IPS-20b (cell line): ENCODE results near the gene CDYL.

ENCODE experiments used
- H3K27ac ChIP-seq: one replicate; pipeline ENCODE4 v1.5.1; 2013; ENCODE audit warnings: low read length
- H3K27me3 ChIP-seq: 2 replicates; pipeline ENCODE4 v1.6.1; 2013; ENCODE audit warnings: mild to moderate bottlenecking, low read length, inconsistent platforms; ENCODE audit not compliant: insufficient read depth
- H3K36me3 ChIP-seq: 2 replicates; pipeline ENCODE4 v1.6.1; 2013; ENCODE audit warnings: low read depth, mild to moderate bottlenecking, inconsistent platforms, low read length, moderate library complexity; ENCODE audit not compliant: insufficient read depth
- H3K4me1 ChIP-seq: 2 replicates; pipeline ENCODE4 v1.6.1; 2013; ENCODE audit warnings: mild to moderate bottlenecking, control low read depth, inconsistent platforms, low read length, moderate library complexity; ENCODE audit not compliant: insufficient read depth
- H3K4me3 ChIP-seq: 2 replicates; pipeline ENCODE4 v1.5.1; 2013; ENCODE audit warnings: mild to moderate bottlenecking, low read length, inconsistent platforms
- H3K9ac ChIP-seq: 2 replicates; pipeline ENCODE4 v1.6.1; 2013; ENCODE audit warnings: low read depth, mild to moderate bottlenecking, inconsistent platforms, low read length, moderate library complexity
- H3K9me3 ChIP-seq: 2 replicates; pipeline ENCODE4 v1.6.1; 2013; ENCODE audit warnings: mild to moderate bottlenecking, low read depth, low read length, inconsistent platforms; ENCODE audit not compliant: insufficient read depth

The CDYL gene

DNA sequence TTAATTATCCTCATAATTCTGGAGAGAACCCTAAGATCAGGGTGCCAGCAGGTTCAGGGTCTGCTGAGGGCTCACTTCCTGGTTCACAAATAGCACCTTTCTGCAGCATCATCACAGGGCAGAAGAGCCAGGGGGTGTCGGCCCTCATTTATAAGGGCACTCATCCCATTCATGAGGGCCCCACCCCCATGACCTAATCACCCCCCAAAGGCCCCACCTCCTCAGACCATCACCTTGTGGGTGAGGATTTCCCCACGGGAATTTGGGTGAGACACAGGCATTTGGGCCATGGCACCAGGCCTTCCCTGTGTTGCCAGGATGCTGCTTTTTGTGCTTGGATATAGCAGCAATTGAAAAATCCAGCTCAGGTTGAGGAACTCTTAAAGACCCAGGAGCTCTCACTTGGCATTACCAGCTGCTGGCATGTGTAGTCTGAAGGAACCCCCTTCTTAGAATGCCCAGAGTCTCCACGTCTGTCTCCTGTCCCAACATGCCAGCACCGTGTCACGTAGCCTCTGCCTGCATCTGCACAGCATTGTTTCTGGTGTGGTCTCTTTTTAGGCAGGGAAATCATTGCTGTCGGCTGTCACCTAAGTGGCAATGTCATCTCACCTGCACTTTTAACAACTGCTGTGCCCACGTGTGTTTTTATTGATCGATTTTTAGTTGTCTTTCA, 156.2 kb downstream of the CDYL start:
- Histone ChIP-seq H3K9ac (no peak overlapping the region), H3K4me3 (no peak overlapping the region), H3K27ac (no peak overlapping the region), H3K9me3 (no peaks in the 10 kb centered on the region), H3K36me3 (peaks cover 13% of the 10 kb centered on the region; the same call in 1 of the 2 replicates), H3K27me3 (no peaks in the 10 kb centered on the region), H3K4me1 (peaks cover 33% of the 10 kb centered on the region; the same call in 1 of the 2 replicates)

DNA sequence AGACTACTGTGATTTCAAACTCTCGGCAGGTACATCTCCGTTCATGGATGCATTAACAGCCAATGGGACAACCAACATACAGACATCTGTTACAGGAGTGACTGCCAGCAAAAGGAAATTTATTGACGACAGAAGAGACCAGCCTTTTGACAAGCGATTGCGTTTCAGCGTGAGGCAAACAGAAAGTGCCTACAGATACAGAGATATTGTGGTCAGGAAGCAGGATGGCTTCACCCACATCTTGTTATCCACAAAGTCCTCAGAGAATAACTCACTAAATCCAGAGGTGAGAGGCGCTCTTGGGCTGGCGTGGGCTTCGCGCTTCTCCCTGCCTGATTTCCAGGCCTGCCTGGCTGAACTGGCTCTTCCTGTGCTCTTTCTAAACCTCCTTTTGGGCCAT, 159.3 kb downstream of the CDYL start:
- no peak overlapping the region for H3K27ac ChIP-seq
- H3K36me3 ChIP-seq = peaks cover 23% of the 10 kb centered on the region; the same call in 1 of the 2 replicates
- no peak overlapping the region for H3K9ac ChIP-seq
- H3K4me3 ChIP-seq = no peak overlapping the region
- peaks cover 23% of the 10 kb centered on the region; the same call in 1 of the 2 replicates for H3K4me1 ChIP-seq
- H3K9me3 ChIP-seq = no peaks in the 10 kb centered on the region
- no peaks in the 10 kb centered on the region for H3K27me3 ChIP-seq

DNA sequence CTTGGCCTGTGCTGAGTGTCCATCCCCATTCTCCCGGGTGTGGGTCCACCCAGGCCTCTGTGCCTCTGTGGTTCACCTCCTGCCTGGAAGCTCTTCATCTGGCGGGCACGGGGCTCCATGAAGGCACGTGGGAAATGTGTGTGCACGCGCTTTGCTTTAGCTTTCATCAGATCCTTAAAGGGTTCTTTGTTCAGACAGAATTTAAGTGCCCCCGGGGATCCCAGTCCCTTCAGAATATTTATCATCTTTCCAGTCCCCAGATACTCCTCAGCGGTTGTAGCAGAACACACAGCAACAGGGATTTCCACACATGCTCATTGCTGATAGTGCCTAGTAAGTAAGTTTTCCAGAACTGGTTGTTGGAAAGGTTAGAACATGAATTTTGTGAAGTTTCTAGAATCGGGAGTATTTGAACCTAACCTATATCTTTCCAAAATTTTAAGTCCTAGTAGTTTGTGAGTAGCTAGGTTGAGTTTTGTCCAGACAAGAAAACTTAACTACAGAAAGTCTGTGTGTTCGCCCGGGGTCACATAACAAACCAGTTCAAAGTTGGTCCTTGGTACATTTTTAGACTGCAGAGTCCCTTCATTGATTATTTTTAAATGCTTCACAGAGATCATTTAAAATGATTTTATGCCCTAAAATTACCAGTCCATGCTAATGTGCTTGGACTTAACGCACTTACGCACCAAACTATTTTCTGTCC, 159.9 kb downstream of the CDYL start:
- Histone ChIP-seq H3K36me3 (peaks cover 29% of the 10 kb centered on the region; the same call in 1 of the 2 replicates), H3K9ac (no peak overlapping the region), H3K4me3 (no peak overlapping the region), H3K9me3 (no peaks in the 10 kb centered on the region), H3K27me3 (no peaks in the 10 kb centered on the region), H3K4me1 (peaks cover 21% of the 10 kb centered on the region; the same call in 1 of the 2 replicates), H3K27ac (no peak overlapping the region)

DNA sequence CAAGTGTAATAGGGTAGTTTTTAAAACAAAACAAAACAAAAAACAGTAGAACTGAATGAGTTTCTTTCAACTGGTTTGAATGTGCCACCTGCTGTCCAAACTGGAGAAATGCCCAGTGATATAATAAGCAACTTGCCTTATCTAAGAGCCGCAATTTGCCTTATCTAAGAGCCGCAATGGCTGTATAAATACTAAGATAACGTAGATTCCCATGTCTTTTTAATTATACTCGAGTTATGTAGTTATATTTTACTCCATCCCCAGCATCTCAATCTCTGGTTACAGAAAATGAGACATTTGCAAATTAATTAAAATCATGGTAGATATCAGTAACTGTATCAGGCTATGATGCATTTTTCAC, 160.5 kb downstream of the CDYL start:
- Histone ChIP-seq H3K27ac (no peak overlapping the region), H3K4me3 (no peak overlapping the region), H3K27me3 (no peaks in the 10 kb centered on the region), H3K4me1 (peaks cover 15% of the 10 kb centered on the region; the same call in 1 of the 2 replicates), H3K36me3 (peaks cover 31% of the 10 kb centered on the region; the same call in 1 of the 2 replicates), H3K9me3 (no peaks in the 10 kb centered on the region), H3K9ac (no peak overlapping the region)

DNA sequence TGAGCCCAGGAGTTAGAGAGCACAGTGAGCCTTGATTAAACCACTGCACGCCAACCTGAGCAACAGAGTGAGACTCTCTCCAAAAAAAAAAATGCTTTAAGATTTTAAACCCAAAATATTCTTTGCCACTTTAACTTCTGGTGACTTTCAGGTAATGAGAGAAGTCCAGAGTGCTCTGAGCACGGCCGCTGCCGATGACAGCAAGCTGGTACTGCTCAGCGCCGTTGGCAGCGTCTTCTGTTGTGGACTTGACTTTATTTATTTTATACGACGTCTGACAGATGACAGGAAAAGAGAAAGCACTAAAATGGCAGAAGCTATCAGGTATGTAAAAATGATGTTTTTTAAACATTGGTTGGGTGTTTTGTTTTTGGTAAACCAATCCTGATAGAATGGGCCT, 161.2 kb downstream of the CDYL start:
- Histone ChIP-seq H3K27ac (no peak overlapping the region), H3K4me1 (peaks cover 8% of the 10 kb centered on the region), H3K36me3 (peaks cover 31% of the 10 kb centered on the region; the same call in 1 of the 2 replicates), H3K4me3 (no peak overlapping the region), H3K27me3 (no peaks in the 10 kb centered on the region), H3K9me3 (no peaks in the 10 kb centered on the region), H3K9ac (no peak overlapping the region)

DNA sequence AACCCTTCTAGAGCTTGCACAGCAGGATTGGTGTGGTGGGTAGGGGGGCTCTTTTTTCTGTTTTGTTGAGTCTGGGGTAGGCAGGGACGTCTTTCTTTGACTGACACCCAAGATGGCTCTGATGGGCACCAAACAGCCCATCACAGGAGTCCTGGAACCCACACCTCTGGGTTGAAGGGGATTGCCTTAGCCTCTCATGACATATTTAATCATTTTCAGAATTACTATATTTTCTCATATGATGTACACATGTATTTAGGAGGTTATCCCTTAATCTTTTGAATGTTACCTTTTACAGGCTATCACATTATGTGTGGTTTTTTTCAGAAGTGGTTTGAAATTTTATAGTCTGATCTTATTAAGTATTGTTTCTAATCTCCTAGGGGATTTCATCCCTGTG, 163.0 kb downstream of the CDYL start:
- Histone ChIP-seq H3K9me3 (no peaks in the 10 kb centered on the region), H3K27me3 (no peaks in the 10 kb centered on the region), H3K27ac (no peak overlapping the region), H3K4me3 (no peak overlapping the region), H3K9ac (no peak overlapping the region), H3K4me1 (peaks cover 12% of the 10 kb centered on the region), H3K36me3 (peaks cover 44% of the 10 kb centered on the region)

DNA sequence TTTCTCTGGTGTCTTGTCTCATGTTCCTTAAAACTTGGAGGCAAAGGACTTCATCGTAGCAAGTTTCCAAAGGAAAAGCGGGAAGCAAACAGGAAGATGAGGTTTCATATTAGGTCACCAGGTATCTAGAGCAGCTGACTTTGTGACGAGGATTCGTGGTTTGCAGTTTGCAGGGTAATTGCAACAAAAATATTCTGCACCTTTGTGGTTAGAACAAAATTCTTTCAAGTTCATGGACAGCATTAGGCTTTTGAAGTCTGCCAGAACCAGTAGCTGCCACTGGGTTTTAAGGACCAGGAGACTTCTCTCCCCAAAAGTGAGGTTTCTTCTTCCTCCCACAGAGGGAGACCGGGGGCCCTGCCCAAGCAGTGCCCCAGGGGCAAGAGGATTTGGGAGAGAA, 164.2 kb downstream of the CDYL start:
- H3K36me3 ChIP-seq = peaks cover 48% of the 10 kb centered on the region
- peaks cover 12% of the 10 kb centered on the region for H3K4me1 ChIP-seq
- H3K27me3 ChIP-seq = no peaks in the 10 kb centered on the region
- H3K4me3 ChIP-seq = no peak overlapping the region
- no peak overlapping the region for H3K27ac ChIP-seq
- no peak overlapping the region for H3K9ac ChIP-seq
- no peaks in the 10 kb centered on the region for H3K9me3 ChIP-seq

DNA sequence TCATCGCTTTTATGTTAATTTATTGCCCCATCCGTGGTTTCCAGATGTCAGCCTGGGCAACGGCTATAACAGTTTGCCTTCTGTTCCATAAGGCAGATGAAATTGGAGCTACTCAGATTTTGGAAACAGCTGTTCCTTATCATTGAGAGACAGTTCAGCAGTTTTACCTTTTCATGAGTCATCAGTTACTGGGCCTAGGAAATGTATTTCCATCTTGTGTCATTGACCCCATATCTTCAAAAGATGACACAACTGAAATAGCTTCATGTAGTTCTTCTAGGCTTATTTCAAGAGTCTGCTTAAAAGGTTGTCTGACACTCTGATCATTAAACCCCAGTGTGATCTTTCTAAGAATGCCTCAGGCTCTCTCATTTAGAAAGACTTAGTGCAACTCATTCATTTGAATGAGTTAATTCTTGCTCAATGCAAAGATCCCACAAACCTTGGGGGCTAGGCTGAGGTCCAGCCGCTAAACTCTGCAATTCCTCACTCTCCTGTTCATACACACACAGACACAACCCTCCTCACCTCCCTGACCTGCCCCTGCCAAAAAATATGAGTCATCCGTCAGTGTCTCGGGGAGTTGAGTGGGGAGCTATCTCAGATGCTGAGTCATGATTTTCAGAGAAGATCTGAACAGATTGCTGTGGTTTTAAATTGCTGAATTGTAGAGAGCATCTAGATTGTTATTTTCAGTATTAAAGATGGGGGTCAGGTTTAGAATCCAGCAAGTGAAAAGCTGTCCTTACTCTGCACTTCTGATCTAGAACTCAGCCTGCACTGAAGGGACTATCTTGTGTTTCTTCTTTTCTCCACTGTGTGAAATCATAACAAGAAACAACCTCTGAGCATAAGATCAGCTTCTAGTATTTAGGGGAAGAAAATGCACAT, 165.8 kb downstream of the CDYL start:
- peaks cover 12% of the 10 kb centered on the region for H3K4me1 ChIP-seq
- no peaks in the 10 kb centered on the region for H3K27me3 ChIP-seq
- H3K36me3 ChIP-seq = peaks cover 54% of the 10 kb centered on the region
- H3K27ac ChIP-seq = no peak overlapping the region
- no peak overlapping the region for H3K9ac ChIP-seq
- no peaks in the 10 kb centered on the region for H3K9me3 ChIP-seq
- no peak overlapping the region for H3K4me3 ChIP-seq

DNA sequence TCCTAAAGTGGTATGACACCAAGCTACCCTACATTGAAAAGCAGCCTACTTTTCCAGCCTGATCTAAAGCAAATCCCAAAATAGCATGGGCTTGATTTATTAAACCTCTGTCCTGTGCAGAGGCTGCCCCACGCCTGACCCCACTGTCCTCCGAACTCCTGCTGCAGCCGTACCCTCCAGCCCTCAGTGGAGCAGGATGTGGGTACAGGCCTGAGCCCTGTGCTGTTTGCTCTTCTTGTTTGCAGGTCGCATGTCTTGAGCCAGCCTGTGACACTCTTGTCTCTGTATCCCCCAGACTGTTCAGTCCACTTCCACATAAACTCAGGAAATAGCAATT, 166.4 kb downstream of the CDYL start:
- Histone ChIP-seq H3K27ac (no peak overlapping the region), H3K4me1 (peaks cover 12% of the 10 kb centered on the region), H3K9me3 (no peaks in the 10 kb centered on the region), H3K36me3 (peaks cover 52% of the 10 kb centered on the region), H3K9ac (no peak overlapping the region), H3K4me3 (no peak overlapping the region), H3K27me3 (no peaks in the 10 kb centered on the region)

DNA sequence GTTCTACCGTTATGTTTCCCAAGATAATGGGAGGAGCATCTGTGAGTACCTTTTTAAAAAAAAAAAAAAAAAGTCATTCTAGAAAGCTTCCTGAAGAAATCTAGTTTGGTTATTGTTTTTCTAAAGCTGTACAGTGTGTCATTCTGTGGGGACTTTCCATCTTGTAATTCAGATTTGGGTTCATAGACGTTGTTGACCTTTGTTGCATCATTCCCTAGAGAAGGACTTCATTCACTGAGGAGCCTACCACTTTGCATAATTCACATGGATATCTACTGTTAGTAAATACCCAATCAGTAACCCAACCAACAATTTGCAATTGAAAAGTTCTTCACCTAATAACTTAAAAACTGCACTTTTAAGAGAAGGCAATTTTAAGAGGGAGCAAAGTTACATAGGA, 167.5 kb downstream of the CDYL start:
- Histone ChIP-seq H3K4me3 (no peak overlapping the region), H3K4me1 (peaks cover 15% of the 10 kb centered on the region), H3K9ac (no peak overlapping the region), H3K9me3 (no peaks in the 10 kb centered on the region), H3K36me3 (peaks cover 52% of the 10 kb centered on the region), H3K27ac (no peak overlapping the region), H3K27me3 (no peaks in the 10 kb centered on the region)

DNA sequence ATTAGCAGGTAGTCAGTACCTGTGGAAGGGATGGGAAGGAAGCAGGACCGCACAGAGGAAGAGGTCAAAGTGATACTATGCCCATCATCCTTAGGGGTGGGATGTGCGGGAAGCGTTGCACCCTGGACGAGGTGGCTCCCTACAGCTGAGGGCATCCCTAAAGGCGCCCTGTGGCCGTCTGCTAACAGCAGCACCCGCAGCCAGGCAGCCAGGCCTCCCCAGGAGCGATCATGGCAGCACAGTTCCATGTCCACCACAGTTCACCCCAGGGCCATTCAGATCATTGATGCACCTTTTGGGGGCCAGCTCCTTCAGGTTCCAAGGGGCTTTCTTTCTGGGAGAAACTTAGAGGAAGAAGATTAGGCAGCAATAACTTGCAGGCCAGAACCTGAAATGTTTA, 168.1 kb downstream of the CDYL start:
- no peak overlapping the region for H3K9ac ChIP-seq
- peaks cover 59% of the 10 kb centered on the region for H3K36me3 ChIP-seq
- H3K4me1 ChIP-seq = peaks cover 19% of the 10 kb centered on the region
- H3K27me3 ChIP-seq = no peaks in the 10 kb centered on the region
- no peak overlapping the region for H3K4me3 ChIP-seq
- no peaks in the 10 kb centered on the region for H3K9me3 ChIP-seq
- no peak overlapping the region for H3K27ac ChIP-seq
